Progenitor cell of endocrine pancreas (in vitro differentiated cells): Measurements from ENCODE around the gene ABCC1. TPM values are rescaled to one million over a fixed set of nuclear protein-coding genes. Genes with fewer than 3 reads are reported as not detected.
A peak's percentile ranks its signal among the peaks of the same experiment; 100 is the strongest.

Experiments
- DNase-seq: peaks from one replicate; pipeline ENCODE4 v3.0.0; 2021; ENCODE audit warnings: low spot score; ENCODE audit not compliant: unreplicated experiment
- H3K27ac Mint-ChIP-seq: 2 replicates; pipeline ENCODE4 v1.8.0; 2021; ENCODE audit warnings: mild to moderate bottlenecking, moderate library complexity, mixed read lengths
- H3K27me3 Mint-ChIP-seq: 2 replicates; pipeline ENCODE4 v1.8.0; 2021; ENCODE audit warnings: mixed read lengths
- H3K36me3 Mint-ChIP-seq: 2 replicates; pipeline ENCODE4 v1.8.0; 2022; ENCODE audit warnings: mixed read lengths; ENCODE audit not compliant: insufficient read depth
- H3K4me1 Mint-ChIP-seq: 2 replicates; pipeline ENCODE4 v1.8.0; 2021; ENCODE audit warnings: low read depth, mixed read lengths
- H3K4me3 Mint-ChIP-seq: 2 replicates; pipeline ENCODE4 v1.8.0; 2021; ENCODE audit warnings: low read depth, mild to moderate bottlenecking, moderate library complexity, mixed read lengths
- H3K9me3 Mint-ChIP-seq: 2 replicates; pipeline ENCODE4 v1.8.0; 2021; ENCODE audit warnings: low read depth, mixed read lengths
- CTCF ChIP-seq: fragments of 200-600 bp; sonication (generic); IDR thresholded peaks from one replicate; pipeline ENCODE4 v1.5.0; 2021; ENCODE audit warnings: antibody characterized with exemption, mild to moderate bottlenecking; ENCODE audit not compliant: unreplicated experiment
- total RNA-seq: library from RNA; stranded (reverse); gene quantifications from 2 replicates; pipeline ENCODE4 v1.2.1, GENCODE V29; 2021

ABCC1 gene
- total RNA-seq, 1 donor from 2014 or later: 47.2 TPM

GRCh38 chr16:15947983-15948509, 1.4 kb upstream of the ABCC1 start:
- TF ChIP-seq CTCF: no peak
- peaks cover 1% of the 10 kb centered on the region for H3K36me3 Mint-ChIP-seq
- no peaks in the 10 kb centered on the region for H3K9me3 Mint-ChIP-seq
- no peaks in the 10 kb centered on the region for H3K27me3 Mint-ChIP-seq
- no peak overlapping the region for H3K27ac Mint-ChIP-seq
- no peak for DNase-seq
- H3K4me1 Mint-ChIP-seq: peaks cover 13% of the 10 kb centered on the region
- H3K4me3 Mint-ChIP-seq: peak overlapping the region; percentile 14

DNA sequence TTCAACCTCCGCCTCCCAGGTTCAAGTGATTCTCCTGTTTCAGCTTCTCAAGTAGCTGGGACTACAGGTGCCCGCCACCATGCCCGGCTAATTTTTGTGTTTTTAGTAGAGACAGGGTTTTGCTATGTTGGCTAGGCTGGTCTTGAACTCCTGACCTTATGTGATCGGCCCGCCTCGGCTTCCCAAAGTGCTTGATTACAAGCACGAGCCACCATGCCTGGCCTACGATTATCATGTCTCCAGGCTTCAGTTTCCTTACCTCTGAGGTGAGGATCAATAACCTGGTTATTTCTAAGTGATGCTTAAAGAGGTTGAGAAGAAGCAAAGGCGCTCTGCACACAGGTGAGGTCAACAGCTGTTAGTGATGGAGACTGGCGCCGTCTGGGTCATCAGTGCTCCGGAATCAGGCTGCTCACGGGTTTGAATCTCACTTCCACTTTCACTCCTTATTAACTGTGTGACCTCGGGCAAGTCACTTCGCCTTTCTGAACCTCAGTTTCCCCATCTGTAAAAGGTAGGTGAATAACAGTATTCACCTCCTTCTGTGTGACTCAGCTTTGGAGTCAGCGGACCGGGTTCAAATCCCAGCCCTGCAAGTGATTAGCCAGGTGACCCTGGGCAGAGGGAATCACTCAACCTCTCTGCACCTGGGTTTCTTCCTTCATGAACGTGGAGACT, 745 bp upstream of the ABCC1 start:
- peaks cover 1% of the 10 kb centered on the region for H3K36me3 Mint-ChIP-seq
- peak overlapping the region; percentile 80 for H3K27ac Mint-ChIP-seq
- no peaks in the 10 kb centered on the region for H3K9me3 Mint-ChIP-seq
- DNase-seq: no peak
- H3K27me3 Mint-ChIP-seq: no peaks in the 10 kb centered on the region
- peak overlapping the region; percentile 70 for H3K4me3 Mint-ChIP-seq
- H3K4me1 Mint-ChIP-seq: peaks cover 13% of the 10 kb centered on the region
- no peak for TF ChIP-seq CTCF

DNA sequence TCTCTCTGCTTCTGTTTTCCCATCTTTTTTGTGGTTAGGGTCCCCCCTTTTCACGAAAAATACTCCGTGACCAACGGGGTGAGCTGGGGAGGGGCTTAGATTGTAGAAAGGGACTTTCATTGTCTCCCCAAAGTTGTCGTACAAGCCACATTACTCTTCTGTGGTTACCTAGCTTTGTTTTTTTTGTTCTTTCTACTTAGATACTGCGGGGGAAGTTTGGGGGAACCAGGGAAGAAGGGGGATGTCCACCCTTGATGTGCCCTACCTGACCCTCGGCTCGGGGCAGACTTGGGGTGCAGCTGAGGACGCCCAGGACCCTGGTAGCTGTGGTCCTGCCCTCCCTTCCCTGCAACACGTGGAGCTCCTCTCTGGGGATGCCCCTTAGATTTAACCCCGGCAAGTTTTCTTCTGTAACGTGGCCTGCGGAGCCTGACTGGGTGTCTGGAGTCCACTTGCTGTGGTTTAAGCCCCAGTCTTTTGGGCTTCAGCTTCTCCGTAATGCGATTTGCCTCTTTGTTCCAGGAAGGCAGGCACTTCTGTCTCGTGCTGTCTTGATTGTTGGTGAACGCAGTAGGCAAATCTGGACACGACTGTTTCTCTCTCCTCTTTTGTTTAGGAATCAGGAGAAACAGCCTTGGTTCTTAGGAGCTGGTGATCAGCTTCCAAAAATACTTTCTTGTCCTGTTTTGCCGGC, 892 bp downstream of the ABCC1 start:
- no peak for DNase-seq
- TF ChIP-seq CTCF: no peak
- H3K4me3 Mint-ChIP-seq: peak overlapping the region; percentile 93
- H3K9me3 Mint-ChIP-seq: no peaks in the 10 kb centered on the region
- H3K4me1 Mint-ChIP-seq: peaks cover 13% of the 10 kb centered on the region
- H3K36me3 Mint-ChIP-seq: peaks cover 1% of the 10 kb centered on the region
- H3K27ac Mint-ChIP-seq: peak overlapping the region; percentile 96
- no peaks in the 10 kb centered on the region for H3K27me3 Mint-ChIP-seq

- H3K9me3 Mint-ChIP-seq: no peaks in the 10 kb centered on the region
- peak overlapping the region; percentile 65 for H3K27ac Mint-ChIP-seq
- peak overlapping the region; percentile 93 for H3K4me3 Mint-ChIP-seq
- TF ChIP-seq CTCF: no peak
- peaks cover 13% of the 10 kb centered on the region for H3K4me1 Mint-ChIP-seq
- DNase-seq: no peak
- no peaks in the 10 kb centered on the region for H3K27me3 Mint-ChIP-seq
- H3K36me3 Mint-ChIP-seq: peaks cover 1% of the 10 kb centered on the region
Observed at GRCh38 chr16:15950869-15951268, 1.5 kb downstream of the ABCC1 start.

- Mint-ChIP-seq H3K4me1 (peaks cover 11% of the 10 kb centered on the region), H3K27me3 (no peaks in the 10 kb centered on the region), H3K27ac (no peak overlapping the region), H3K4me3 (peak overlapping the region; percentile 59), H3K36me3 (peaks cover 1% of the 10 kb centered on the region), H3K9me3 (no peaks in the 10 kb centered on the region)
- DNase-seq: no peak
- TF ChIP-seq CTCF: no peak
Observed at GRCh38 chr16:15951852-15952251, 2.4 kb downstream of the ABCC1 start.
